K562 (cell line): ENCODE data around the gene PCID2.

Experiments
- E2F4 ChIP-seq: sonication (generic); formaldehyde crosslinking; IDR thresholded peaks from 2 replicates; pipeline ENCODE4 v1.8.0; 2022; ENCODE audit warnings: mild to moderate bottlenecking, low read depth, missing genetic modification reagents
- MAZ ChIP-seq, 2 experiments: fragments of 450-650 bp in 1 of 2; sonication (generic) in 1 of 2; formaldehyde crosslinking; IDR thresholded peaks in 1 of 2; conservative IDR thresholded peaks in 1 of 2; 2 replicates each; pipeline versions ENCODE4 v1.4.0 to v1.5.0; 2020; ENCODE audit warnings: mild to moderate bottlenecking in 1 of 2, missing genetic modification reagents in 1 of 2

DNA sequence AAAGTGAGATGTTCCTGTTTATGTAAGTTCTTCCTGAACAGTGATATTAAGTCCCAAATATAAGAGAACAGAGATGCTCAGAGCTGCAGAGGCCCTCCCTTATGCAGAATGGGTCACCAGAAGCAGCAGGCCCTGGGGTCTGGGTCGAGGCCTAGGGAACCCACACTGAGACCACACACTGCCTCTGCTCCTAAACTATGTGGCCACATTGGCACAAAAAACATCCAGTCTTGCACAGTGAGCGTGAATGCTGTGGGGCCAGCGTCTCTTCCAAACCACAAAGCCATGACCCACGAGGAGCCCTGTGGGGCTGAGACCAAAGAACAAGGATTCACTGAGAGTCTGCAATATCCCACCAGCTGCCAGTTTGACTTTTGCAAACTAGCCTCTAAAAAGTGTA, 26.4 kb downstream of the PCID2 start:
- TF ChIP-seq E2F4 (CRISPR knock-in tag) (no peak), MAZ (CRISPR knock-in tag; conservative IDR thresholded peaks at IDR 0.05 in 1 of 2, IDR thresholded peaks at IDR 0.05 in 1 of 2) (no peak)
